HCT116 (cell line): Measurements from ENCODE around the gene FN3K. TPM values are rescaled to one million over a fixed set of nuclear protein-coding genes. Genes with fewer than 3 reads are reported as not detected.

Source experiments
- ATAC-seq: fragments of 200-7000 bp; cut with Tn5 transposase; 2 replicates; pipeline ENCODE4 v1.9.1; 2020; ENCODE audit warnings: mild to moderate bottlenecking, moderate library complexity
- BruUV-seq: library from RNA; stranded (reverse); fragments of 400-500 nt; replicated peaks from 2 replicates; lab custom pipeline; 2021; lab: Mats Ljungman, UMichigan
- CTCF ChIA-PET: fragments of 300-600 bp; sonication (Branson Sonifier 250); formaldehyde crosslinking; loops from one replicate; lab custom pipeline; 2021; ENCODE audit warnings: antibody characterized with exemption; lab: Charles Lee
- POLR2A ChIA-PET: fragments of 300-600, 350-600 bp; sonication (Branson Sonifier 250); formaldehyde crosslinking; loops from one replicate; lab custom pipeline; 2021; ENCODE audit warnings: antibody characterized with exemption; lab: Charles Lee
- RAD21 ChIA-PET, 2 experiments: fragments of 300-600 bp; sonication (Branson Sonifier 250); formaldehyde crosslinking; loops; one replicate each; lab custom pipeline; 2023; ENCODE audit warnings: low total read pairs in 2 of 2; ENCODE audit not compliant: uncharacterized antibody in 2 of 2, unreplicated experiment in 2 of 2, low non-redundant PET in 1 of 2; lab: Charles Lee
- DNase-seq: peaks from one replicate; pipeline ENCODE4 v3.0.0-alpha.2; 2010; ENCODE audit warnings: low read depth, low spot score
- H2AFZ ChIP-seq: fragments of 200-600 bp; shearing (Covaris generic), sonication (generic); 2 replicates; pipeline ENCODE4 v1.6.1; 2017; ENCODE audit warnings: low read depth, mixed run types, mixed read lengths, antibody characterized with exemption, low read length; ENCODE audit not compliant: poor library complexity, severe bottlenecking
- H3K27ac ChIP-seq: 2 replicates; pipeline ENCODE4 v1.5.1; 2012; ENCODE audit warnings: low read depth, low read length
- H3K27me3 ChIP-seq: fragments of 200-600 bp; sonication (generic); 2 replicates; pipeline ENCODE4 v1.6.1; 2016; ENCODE audit warnings: mixed run types, low read length, mixed read lengths; ENCODE audit not compliant: insufficient read depth
- H3K36me3 ChIP-seq, 2 experiments: fragments of 200-500 bp in 1 of 2; fragments of 200-600 bp in 1 of 2; sonication (Bioruptor generic) in 1 of 2; sonication (generic) in 1 of 2; 2 replicates each; pipeline versions ENCODE4 v1.5.1 to v1.6.1; 2014 to 2016; ENCODE audit warnings: low read length in 2 of 2, inconsistent platforms in 1 of 2, mixed read lengths in 1 of 2, mixed run types in 1 of 2; ENCODE audit not compliant: insufficient read depth in 2 of 2, control insufficient read depth in 1 of 2
- H3K4me1 ChIP-seq, 2 experiments: fragments of 200-600 bp in 1 of 2; sonication (generic) in 1 of 2; 2 replicates each; pipeline versions ENCODE4 v1.5.1 to v1.6.1; 2012 to 2017; ENCODE audit warnings: low read length in 2 of 2, inconsistent platforms in 1 of 2, mild to moderate bottlenecking in 1 of 2, mixed read lengths in 1 of 2, mixed run types in 1 of 2, moderate library complexity in 1 of 2; ENCODE audit not compliant: insufficient read depth in 2 of 2, control insufficient read depth in 1 of 2
- H3K4me2 ChIP-seq: fragments of 200-600 bp; sonication (generic); 2 replicates; pipeline ENCODE4 v1.6.1; 2017; ENCODE audit warnings: mixed run types, low read length, mixed read lengths
- H3K4me3 ChIP-seq, 2 experiments: fragments of 200-600 bp in 1 of 2; sonication (generic) in 1 of 2; replicated peaks in 1 of 2; 2 replicates each; pipeline ENCODE4 v1.5.1; 2011 to 2016; ENCODE audit warnings: low read length in 2 of 2, control low read depth in 1 of 2, low read depth in 1 of 2, mild to moderate bottlenecking in 1 of 2, mixed read lengths in 1 of 2, mixed run types in 1 of 2
- H3K79me2 ChIP-seq: fragments of 200-600 bp; sonication (generic); 2 replicates; pipeline ENCODE4 v1.6.1; 2017; ENCODE audit warnings: mild to moderate bottlenecking, mixed run types, low read length, moderate library complexity, mixed read lengths; ENCODE audit not compliant: insufficient read depth
- H3K9ac ChIP-seq: fragments of 200-600 bp; sonication (generic); 2 replicates; pipeline ENCODE4 v1.6.1; 2016; ENCODE audit warnings: low read length, mixed read lengths
- H3K9me2 ChIP-seq: fragments of 200-600 bp; sonication (generic), shearing (Covaris generic); 2 replicates; pipeline ENCODE4 v1.6.1; 2017; ENCODE audit warnings: mixed run types, mild to moderate bottlenecking, moderate library complexity; ENCODE audit not compliant: insufficient read depth
- H3K9me3 ChIP-seq, 2 experiments: fragments of 200-500 bp in 1 of 2; fragments of 200-600 bp in 1 of 2; sonication (Bioruptor generic) in 1 of 2; sonication (generic) in 1 of 2; 2 replicates each; pipeline ENCODE4 v1.6.1; 2014 to 2017; ENCODE audit warnings: low read length in 2 of 2, mixed read lengths in 2 of 2, inconsistent platforms in 1 of 2, low read depth in 1 of 2, mild to moderate bottlenecking in 1 of 2, mixed run types in 1 of 2, moderate library complexity in 1 of 2; ENCODE audit not compliant: control insufficient read depth in 1 of 2, insufficient read depth in 1 of 2
- H4K20me1 ChIP-seq: fragments of 200-600 bp; sonication (generic), shearing (Covaris generic); 2 replicates; pipeline ENCODE4 v1.6.1; 2017; ENCODE audit warnings: mixed run types, mild to moderate bottlenecking, moderate library complexity; ENCODE audit not compliant: insufficient read depth
- CBX3 ChIP-seq: IDR thresholded peaks from 2 replicates; pipeline ENCODE4 v1.6.1; 2012; ENCODE audit warnings: low read depth
- CEBPB ChIP-seq: IDR thresholded peaks from 2 replicates; pipeline ENCODE4 v1.6.1; 2012; ENCODE audit warnings: low read depth
- CTCF ChIP-seq, 3 experiments: fragments of 200-600 bp in 1 of 3; sonication (generic) in 1 of 3; IDR thresholded peaks in 2 of 3; conservative IDR thresholded peaks in 1 of 3; 2 replicates each; pipeline ENCODE4 v1.5.1; 2012 to 2017; ENCODE audit warnings: low read depth in 2 of 3, low read length in 2 of 3, antibody characterized with exemption in 1 of 3, borderline replicate concordance in 1 of 3, control low read depth in 1 of 3, mild to moderate bottlenecking in 1 of 3, mixed read lengths in 1 of 3, mixed run types in 1 of 3, moderate library complexity in 1 of 3; ENCODE audit not compliant: insufficient read depth in 1 of 3
- EGR1 ChIP-seq: IDR thresholded peaks from 2 replicates; pipeline ENCODE4 v1.6.1; 2012; ENCODE audit warnings: low read depth
- ELF1 ChIP-seq: IDR thresholded peaks from 2 replicates; pipeline ENCODE4 v1.6.1; 2012; ENCODE audit warnings: low read depth, borderline replicate concordance
- EZH2phosphoT487 ChIP-seq: fragments of 200-600 bp; IDR thresholded peaks from 2 replicates; pipeline ENCODE4 v1.6.1; 2018; ENCODE audit warnings: antibody characterized with exemption, borderline replicate concordance
- FOSL1 ChIP-seq: IDR thresholded peaks from 2 replicates; pipeline ENCODE4 v1.6.1; 2012; ENCODE audit warnings: low read depth
- JUND ChIP-seq: IDR thresholded peaks from 2 replicates; pipeline ENCODE4 v1.6.1; 2012
- MAX ChIP-seq: IDR thresholded peaks from 2 replicates; pipeline ENCODE4 v1.6.1; 2012
- POLR2A ChIP-seq: IDR thresholded peaks from 2 replicates; pipeline ENCODE4 v1.7.0; 2011; ENCODE audit warnings: borderline replicate concordance; ENCODE audit not compliant: insufficient read depth, insufficient read length; ENCODE audit errors: extremely low read depth
- POLR2AphosphoS5 ChIP-seq: IDR thresholded peaks from 2 replicates; pipeline ENCODE4 v1.6.1; 2011; ENCODE audit warnings: mild to moderate bottlenecking, low read depth, low read length, moderate library complexity
- SIN3A ChIP-seq: IDR thresholded peaks from 2 replicates; pipeline ENCODE4 v1.6.1; 2012; ENCODE audit warnings: low read depth
- SP1 ChIP-seq: IDR thresholded peaks from 2 replicates; pipeline ENCODE4 v1.6.1; 2012; ENCODE audit warnings: low read depth
- SRF ChIP-seq: IDR thresholded peaks from 2 replicates; pipeline ENCODE4 v1.6.1; 2012; ENCODE audit warnings: low read depth
- TCF7L2 ChIP-seq: IDR thresholded peaks from 2 replicates; pipeline ENCODE4 v1.7.0; 2011; ENCODE audit warnings: borderline replicate concordance, inconsistent platforms; ENCODE audit not compliant: insufficient read depth, insufficient read length; ENCODE audit errors: extremely low read depth
- YY1 ChIP-seq: IDR thresholded peaks from 2 replicates; pipeline ENCODE4 v1.6.1; 2011; ENCODE audit warnings: low read length, low read depth, moderate library complexity, mild to moderate bottlenecking; ENCODE audit not compliant: insufficient replicate concordance; ENCODE audit errors: extremely low read depth
- ZBTB33 ChIP-seq: IDR thresholded peaks from 2 replicates; pipeline ENCODE4 v1.6.1; 2011; ENCODE audit warnings: mild to moderate bottlenecking, low read length, moderate library complexity; ENCODE audit not compliant: insufficient replicate concordance; ENCODE audit errors: extremely low read depth
- ZFX ChIP-seq: fragments of 450-650 bp; IDR thresholded peaks from 2 replicates; pipeline ENCODE4 v1.6.1; 2017
- ZNF274 ChIP-seq: fragments of 200-500 bp; sonication (Bioruptor generic); IDR thresholded peaks from 2 replicates; pipeline ENCODE4 v1.6.1; 2014; ENCODE audit warnings: mild to moderate bottlenecking, low read depth, low read length, inconsistent platforms
- intact Hi-C: fragments of 100-400 bp; cut with micrococcal nuclease; formaldehyde crosslinking; loops from 2 replicates; pipeline ENCODE4 v1.10.0; 2022
- total RNA-seq: library from RNA; stranded (reverse); gene quantifications from one replicate; pipeline ENCODE4 v1.2.1, GENCODE V29; 2021; ENCODE audit not compliant: unreplicated experiment

The FN3K gene
- total RNA-seq, 1 experiment from 2014 or later: 9.9 TPM

- BruUV-seq: no TSS peak
These were observed 15.0 kb downstream of the FN3K start for GRCh38 chr17:82750241-82750908.

More at GRCh38 chr17:82750241-82750908, 15.0 kb downstream of the FN3K start:
- H3K36me3 ChIP-seq: no peaks in the 10 kb centered on the region
- H3K9me3 ChIP-seq: peaks cover 0 to 18% of the 10 kb centered on the region in 2 experiments; a peak in 2 of 4 replicates
- CTCF ChIA-PET: no interaction called here
- H3K9me2 ChIP-seq: no peaks in the 10 kb centered on the region
- TF ChIP-seq EGR1 (no peak), POLR2AphosphoS5 (no peak), ZNF274 (no peak), YY1 (no peak), POLR2A (no peak), JUND (no peak), FOSL1 (no peak), CEBPB (no peak), ZFX (no peak), EZH2phosphoT487 (no peak), ELF1 (no peak), SIN3A (no peak), MAX (no peak), TCF7L2 (no peak), CBX3 (no peak), CTCF (IDR thresholded peaks at IDR 0.05 in 2 of 3, conservative IDR thresholded peaks at IDR 0.05 in 1 of 3; ENCODE audit: borderline replicate concordance in 1 of 3, insufficient read depth in 1 of 3, low read depth in 2 of 3, low read length in 2 of 3) (no peak), SRF (no peak), ZBTB33 (no peak), SP1 (no peak)
- TF ChIP-seq, all 23 proteins: peak for 0
- Histone ChIP-seq H2AFZ (no peak overlapping the region), H3K27me3 (no peaks in the 10 kb centered on the region), H3K4me3 (no peak overlapping the region), H3K27ac (no peak overlapping the region), H4K20me1 (no peaks in the 10 kb centered on the region), H3K79me2 (peaks cover 31% of the 10 kb centered on the region), H3K4me2 (no peak overlapping the region), H3K4me1 (peaks cover 18 to 30% of the 10 kb centered on the region in 2 experiments), H3K9ac (no peak overlapping the region)
- ChIA-PET RAD21 (no interaction called here), POLR2A (no interaction called here)
- no peak for DNase-seq
- intact Hi-C loops: loop anchor here (5.0 kb wide), 3 partner anchors 33 to 728 kb away; partner anchors contain the start of genes CENPX, CYBC1, FN3KRP and LRRC45
- no peak for ATAC-seq
